A673 (cell line): ENCODE data around the gene TSPOAP1. TPM values are rescaled to one million over a fixed set of nuclear protein-coding genes. Genes with fewer than 3 reads are reported as not detected.

Source experiments
- BruUV-seq: library from RNA; stranded (reverse); fragments of 400-500 nt; replicated peaks from 2 replicates; lab custom pipeline; 2021; lab: Mats Ljungman, UMichigan
- CTCF ChIA-PET: fragments of 300-600 bp; sonication (Branson Sonifier 250); formaldehyde crosslinking; loops from one replicate; lab custom pipeline; 2022; ENCODE audit warnings: antibody characterized with exemption; lab: Charles Lee
- POLR2A ChIA-PET: fragments of 300-600 bp; sonication (Branson Sonifier 250); formaldehyde crosslinking; loops from one replicate; lab custom pipeline; 2022; ENCODE audit warnings: antibody characterized with exemption; ENCODE audit not compliant: low non-redundant PET; lab: Charles Lee
- DNase-seq: peaks from one replicate; pipeline ENCODE4 v3.0.0-alpha.2; 2015; ENCODE audit warnings: low spot score
- H3K27ac ChIP-seq: fragments of 200-600 bp; sonication (generic); 2 replicates; pipeline ENCODE4 v1.5.1; 2016; ENCODE audit warnings: mixed run types, low read depth, mild to moderate bottlenecking, mixed read lengths, antibody characterized with exemption, low read length; ENCODE audit not compliant: poor library complexity, severe bottlenecking
- H3K27me3 ChIP-seq: fragments of 200-600 bp; sonication (generic); replicated peaks from 2 replicates; pipeline ENCODE4 v1.6.1; 2017; ENCODE audit warnings: mixed run types, low read depth, mild to moderate bottlenecking, mixed read lengths, antibody characterized with exemption, low read length; ENCODE audit not compliant: insufficient read depth, poor library complexity
- H3K36me3 ChIP-seq: fragments of 200-600 bp; sonication (generic); 2 replicates; pipeline ENCODE4 v1.6.1; 2016; ENCODE audit warnings: mixed run types, mild to moderate bottlenecking, mixed read lengths, antibody characterized with exemption, low read length; ENCODE audit not compliant: insufficient read depth, poor library complexity, severe bottlenecking
- H3K4me1 ChIP-seq: fragments of 200-600 bp; sonication (generic); 2 replicates; pipeline ENCODE4 v1.6.1; 2017; ENCODE audit warnings: mixed run types, mild to moderate bottlenecking, mixed read lengths, antibody characterized with exemption, low read length; ENCODE audit not compliant: insufficient read depth, poor library complexity, severe bottlenecking
- H3K4me3 ChIP-seq: fragments of 200-600 bp; sonication (generic); 2 replicates; pipeline ENCODE4 v1.5.1; 2016; ENCODE audit warnings: low read depth, mixed run types, mild to moderate bottlenecking, mixed read lengths, low read length; ENCODE audit not compliant: poor library complexity, severe bottlenecking
- H3K9me3 ChIP-seq: fragments of 200-600 bp; sonication (generic); 2 replicates; pipeline ENCODE4 v1.6.1; 2016; ENCODE audit warnings: mixed run types, low read depth, mild to moderate bottlenecking, mixed read lengths, antibody characterized with exemption, low read length; ENCODE audit not compliant: poor library complexity, severe bottlenecking
- EZH2 ChIP-seq: fragments of 200-600 bp; sonication (generic); IDR thresholded peaks from 2 replicates; pipeline ENCODE4 v1.6.1; 2017; ENCODE audit warnings: borderline replicate concordance, low read depth, mild to moderate bottlenecking, mixed read lengths, antibody characterized with exemption, low read length; ENCODE audit not compliant: poor library complexity, severe bottlenecking
- intact Hi-C: fragments of 100-400 bp; cut with micrococcal nuclease; formaldehyde crosslinking; loops from one replicate; pipeline ENCODE4 v1.10.0; 2022; ENCODE audit not compliant: unreplicated experiment
- total RNA-seq: library from RNA; stranded (reverse); gene quantifications from 2 replicates; pipeline ENCODE4 v1.2.3, GENCODE V29; 2021
- TF ChIP-seq, protein P1 (sequence below): fragments of 300-800, 200-600 bp; sonication (generic); conservative IDR thresholded peaks from 2 replicates; pipeline ENCODE4 v1.5.1; 2017; ENCODE audit warnings: low read depth, mild to moderate bottlenecking, antibody characterized with exemption, low read length, moderate library complexity, mixed read lengths

Gene TSPOAP1
- total RNA-seq, 1 experiment from 2014 or later, result 0.21 TPM

DNA sequence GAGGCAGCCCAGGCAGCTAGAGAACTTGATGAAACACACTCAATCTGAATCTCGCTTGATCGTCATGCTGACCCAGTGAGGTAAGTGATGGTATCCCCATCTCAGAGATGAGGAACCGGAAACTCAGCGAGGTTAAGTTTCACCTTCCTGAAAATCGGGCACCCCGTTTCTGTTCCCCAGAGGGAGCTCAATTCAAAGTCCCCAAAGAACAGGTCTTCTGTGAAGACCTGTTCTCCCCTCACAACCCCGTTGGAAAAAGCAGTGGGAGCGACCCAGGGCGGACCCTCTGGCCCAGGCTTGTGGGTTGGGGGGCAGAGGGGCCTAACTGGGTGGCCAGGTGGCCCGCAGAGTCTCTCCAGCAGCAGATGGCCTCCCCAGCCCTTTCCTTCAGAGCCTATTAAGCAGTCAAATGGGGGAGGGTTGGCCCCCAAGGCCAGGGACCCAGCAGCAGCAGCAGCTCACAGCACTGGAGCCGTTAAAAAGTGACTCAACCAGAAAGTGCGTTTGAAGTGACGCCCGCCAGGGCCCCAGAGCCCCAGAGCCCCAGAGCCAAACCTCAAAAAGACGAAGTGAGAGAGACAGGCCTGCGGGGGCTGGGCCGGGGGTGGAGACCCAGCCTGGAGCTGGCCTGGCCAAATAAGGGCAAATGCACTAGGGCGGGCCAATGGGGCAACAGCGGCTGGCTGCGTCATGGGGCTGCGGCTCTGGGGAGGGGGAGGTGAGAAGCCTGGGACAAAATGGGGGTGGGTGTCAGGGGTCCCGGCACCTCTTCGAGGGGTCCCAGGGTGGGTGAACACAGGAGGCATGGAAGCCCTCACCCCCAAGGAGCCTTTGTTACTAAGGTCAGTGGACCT lies 9.2 kb upstream of the TSPOAP1 start:
- intact Hi-C loops, result no loop called here
- DNase-seq, result no peak
- no peaks in the 10 kb centered on the region for H3K36me3 ChIP-seq
- no peaks in the 10 kb centered on the region for H3K27me3 ChIP-seq
- BruUV-seq, result no TSS peak
- H3K4me3 ChIP-seq, result no peak overlapping the region
- POLR2A ChIA-PET, result no interaction called here
- no peaks in the 10 kb centered on the region for H3K4me1 ChIP-seq
- H3K9me3 ChIP-seq, result no peaks in the 10 kb centered on the region
- no peak overlapping the region for H3K27ac ChIP-seq
- CTCF ChIA-PET, result no interaction called here
- TF ChIP-seq EZH2, result no peak
- TF ChIP-seq, protein P1, sequence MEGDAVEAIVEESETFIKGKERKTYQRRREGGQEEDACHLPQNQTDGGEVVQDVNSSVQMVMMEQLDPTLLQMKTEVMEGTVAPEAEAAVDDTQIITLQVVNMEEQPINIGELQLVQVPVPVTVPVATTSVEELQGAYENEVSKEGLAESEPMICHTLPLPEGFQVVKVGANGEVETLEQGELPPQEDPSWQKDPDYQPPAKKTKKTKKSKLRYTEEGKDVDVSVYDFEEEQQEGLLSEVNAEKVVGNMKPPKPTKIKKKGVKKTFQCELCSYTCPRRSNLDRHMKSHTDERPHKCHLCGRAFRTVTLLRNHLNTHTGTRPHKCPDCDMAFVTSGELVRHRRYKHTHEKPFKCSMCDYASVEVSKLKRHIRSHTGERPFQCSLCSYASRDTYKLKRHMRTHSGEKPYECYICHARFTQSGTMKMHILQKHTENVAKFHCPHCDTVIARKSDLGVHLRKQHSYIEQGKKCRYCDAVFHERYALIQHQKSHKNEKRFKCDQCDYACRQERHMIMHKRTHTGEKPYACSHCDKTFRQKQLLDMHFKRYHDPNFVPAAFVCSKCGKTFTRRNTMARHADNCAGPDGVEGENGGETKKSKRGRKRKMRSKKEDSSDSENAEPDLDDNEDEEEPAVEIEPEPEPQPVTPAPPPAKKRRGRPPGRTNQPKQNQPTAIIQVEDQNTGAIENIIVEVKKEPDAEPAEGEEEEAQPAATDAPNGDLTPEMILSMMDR, result no peak

DNA sequence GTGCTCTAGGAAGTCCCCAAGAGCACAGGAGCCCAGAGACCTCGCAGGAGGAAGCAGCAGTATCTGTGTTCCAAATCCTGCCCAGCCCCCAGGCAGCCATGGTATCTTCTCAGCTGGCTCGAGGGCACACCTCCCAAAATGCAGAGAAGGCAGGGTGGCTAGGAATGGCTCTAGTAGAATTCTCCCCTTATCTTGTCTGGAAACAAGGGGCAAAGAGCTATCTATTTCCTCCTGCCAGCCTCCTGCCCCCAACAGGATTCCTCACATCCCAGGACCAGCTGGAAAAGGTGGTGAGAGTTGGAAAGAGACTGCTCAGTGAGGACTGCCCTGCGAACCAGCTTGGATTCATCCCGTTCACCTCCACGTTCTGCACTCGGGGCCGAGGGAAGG lies 8.6 kb upstream of the TSPOAP1 start:
- no peaks in the 10 kb centered on the region for H3K36me3 ChIP-seq
- ChIA-PET CTCF (no interaction called here), POLR2A (no interaction called here)
- no peak for DNase-seq
- BruUV-seq, result no TSS peak
- intact Hi-C loops, result no loop called here
- no peak overlapping the region for H3K27ac ChIP-seq
- no peaks in the 10 kb centered on the region for H3K4me1 ChIP-seq
- no peak for TF ChIP-seq EZH2
- H3K4me3 ChIP-seq, result no peak overlapping the region
- H3K9me3 ChIP-seq, result no peaks in the 10 kb centered on the region
- H3K27me3 ChIP-seq, result no peaks in the 10 kb centered on the region

DNA sequence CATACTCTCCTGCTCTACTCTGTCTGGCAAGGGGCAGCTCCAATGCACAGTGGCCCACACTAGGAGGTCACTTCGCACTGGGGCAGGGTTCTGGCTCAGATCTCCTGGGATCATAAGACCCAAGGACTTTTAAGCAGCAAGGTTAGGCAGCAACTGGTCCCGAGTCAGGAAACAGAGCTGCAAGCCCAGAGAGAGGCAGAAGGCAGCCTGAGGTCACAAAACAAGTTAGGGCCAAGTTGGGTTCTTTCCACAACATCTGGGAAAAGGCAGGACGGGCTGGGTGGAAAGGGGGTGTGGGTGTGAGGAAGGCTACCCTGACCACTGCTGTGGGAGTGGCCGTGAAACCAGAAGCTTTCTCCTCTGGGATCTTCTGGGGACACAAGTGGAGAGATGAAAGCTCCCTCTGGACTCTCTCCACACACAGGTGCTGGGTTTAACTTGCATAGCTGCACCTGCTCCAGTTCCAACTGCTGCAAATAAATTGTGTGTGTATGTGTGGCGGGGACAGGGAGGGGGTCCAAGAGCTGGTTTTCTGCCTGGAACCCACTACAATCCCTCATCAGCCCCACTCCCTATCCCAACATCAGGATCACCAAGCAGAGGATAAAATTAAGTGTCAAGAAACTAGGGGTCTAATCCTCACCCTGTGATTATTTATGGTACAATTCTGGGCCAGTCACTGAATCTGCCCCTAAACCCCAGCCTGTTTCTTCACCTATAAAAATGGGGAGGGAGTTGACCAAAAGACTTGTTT lies 8.0 kb upstream of the TSPOAP1 start:
- Histone ChIP-seq H3K4me3 (no peak overlapping the region), H3K9me3 (no peaks in the 10 kb centered on the region), H3K27ac (no peak overlapping the region), H3K36me3 (no peaks in the 10 kb centered on the region), H3K4me1 (peaks cover under 1% of the 10 kb centered on the region), H3K27me3 (no peaks in the 10 kb centered on the region)
- intact Hi-C loops, result no loop called here
- no TSS peak for BruUV-seq
- TF ChIP-seq, protein P1, result no peak
- no peak for TF ChIP-seq EZH2
- DNase-seq, result no peak
- ChIA-PET POLR2A (no interaction called here), CTCF (no interaction called here)
